Measurements from ENCODE around the gene SPAG8. TPM values are rescaled to one million over a fixed set of nuclear protein-coding genes. Genes with fewer than 3 reads are reported as not detected.

SPAG8 gene
- total and polyA plus RNA-seq, 10 of the 15 experiments (the other 5 are each of a cell fraction or from before 2014, with no cell fraction given): 0.40 to 1.1 (median 0.72) TPM

DNA sequence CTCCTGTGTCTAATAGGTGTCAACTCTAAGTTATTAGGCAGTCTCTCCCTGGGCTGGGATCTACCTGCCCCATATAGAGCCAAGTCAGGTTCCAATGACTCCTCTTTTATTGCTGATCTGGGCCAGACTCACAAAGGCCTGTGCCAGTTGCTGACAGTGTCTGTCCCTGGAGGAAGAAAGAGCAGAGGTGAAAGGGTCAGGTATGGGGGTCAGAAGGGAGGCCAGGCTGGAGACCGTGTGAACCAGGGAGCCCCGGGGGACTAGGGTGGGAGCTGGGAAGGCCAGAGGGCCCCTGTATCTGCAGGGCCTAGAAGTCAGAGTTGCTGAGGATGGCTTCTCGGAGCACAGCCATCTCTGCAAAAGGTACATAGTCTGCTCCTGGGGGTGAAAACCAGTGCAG lies 6.3 kb upstream of the SPAG8 start:
- no TSS peak for BruUV-seq (replicated peaks)
- ChIA-PET RAD21 (ENCODE audit: unreplicated experiment) (no interaction called here), CTCF (no interaction called here), SMC1A (ENCODE audit: uncharacterized antibody, unreplicated experiment) (interaction anchor here (1.2 kb wide), 1 partner anchor 15 kb away, joined by 4 read pairs; no protein-coding TSS in a partner anchor), POLR2A (no interaction called here)
- Histone ChIP-seq H3K4me3 (no peak overlapping the region), H3K4me1 (ENCODE audit: control insufficient read depth, insufficient read depth, low read length) (peaks cover 10% of the 10 kb centered on the region), H3K79me2 (ENCODE audit: control insufficient read depth, insufficient read depth, low read length) (peaks cover 3% of the 10 kb centered on the region), H4K20me1 (ENCODE audit: control insufficient read depth, insufficient read depth) (no peaks in the 10 kb centered on the region), H3K36me3 (ENCODE audit: control insufficient read depth in 2 of 2, insufficient read depth in 2 of 2, low read length in 1 of 2) (no peaks in the 10 kb centered on the region), H2AFZ (ENCODE audit: control insufficient read depth, low read depth, low read length) (no peak overlapping the region), H3K27ac (ENCODE audit: control insufficient read depth, insufficient read depth) (no peak overlapping the region), H3K4me2 (ENCODE audit: control insufficient read depth, insufficient read depth) (no peak overlapping the region), H3K9me3 (replicated peaks; ENCODE audit: control insufficient read depth, insufficient read depth, low read length) (no peaks in the 10 kb centered on the region), H3K9ac (ENCODE audit: control insufficient read depth, insufficient read depth, low read length) (no peak overlapping the region), H3K27me3 (replicated peaks in 1 of 2; ENCODE audit: control insufficient read depth in 2 of 2, insufficient read depth in 2 of 2, low read length in 1 of 2) (no peaks in the 10 kb centered on the region; a peak in 1 of 4 replicates)
- DNase-seq (ENCODE audit: low read depth, low spot score) (no peak), FAIRE-seq (no peak), ATAC-seq (no peak)
- intact Hi-C loops (cut with micrococcal nuclease; ENCODE audit: unreplicated experiment): loop anchor here (10.0 kb wide), 2 partner anchors 214 to 704 kb away; partner anchors contain the start of genes ATOSB and TESK1
- WGBS (ENCODE audit: insufficient coverage, insufficient replicate concordance, low lambda C conversion rate, missing lambda C conversion rate): 43% methylated on average over 3 of the region's 3 CpGs
- in situ Hi-C loops (cut with MboI): loop anchor here (10.0 kb wide), 1 partner anchor 714 kb away; the partner anchor contains the start of gene STOML2
- no peak for TF ChIP-seq STAT3 (IDR thresholded peaks at IDR 0.05; ENCODE audit: low read depth, low read length)
- TF ChIP-seq SRF (IDR thresholded peaks at IDR 0.05; ENCODE audit: low read depth in 2 of 2, low read length in 2 of 2): no peak
- no peak for TF ChIP-seq TCF7 (IDR thresholded peaks at IDR 0.05; ENCODE audit: borderline replicate concordance)
- no peak for TF ChIP-seq SREBF2 (IDR thresholded peaks at IDR 0.05; ENCODE audit: low read length)
- no peak for TF ChIP-seq EP300 (IDR thresholded peaks at IDR 0.05; ENCODE audit: borderline replicate concordance in 1 of 2, control insufficient read depth in 1 of 2, low read depth in 2 of 2, low read length in 2 of 2)
- TF ChIP-seq, protein P1, sequence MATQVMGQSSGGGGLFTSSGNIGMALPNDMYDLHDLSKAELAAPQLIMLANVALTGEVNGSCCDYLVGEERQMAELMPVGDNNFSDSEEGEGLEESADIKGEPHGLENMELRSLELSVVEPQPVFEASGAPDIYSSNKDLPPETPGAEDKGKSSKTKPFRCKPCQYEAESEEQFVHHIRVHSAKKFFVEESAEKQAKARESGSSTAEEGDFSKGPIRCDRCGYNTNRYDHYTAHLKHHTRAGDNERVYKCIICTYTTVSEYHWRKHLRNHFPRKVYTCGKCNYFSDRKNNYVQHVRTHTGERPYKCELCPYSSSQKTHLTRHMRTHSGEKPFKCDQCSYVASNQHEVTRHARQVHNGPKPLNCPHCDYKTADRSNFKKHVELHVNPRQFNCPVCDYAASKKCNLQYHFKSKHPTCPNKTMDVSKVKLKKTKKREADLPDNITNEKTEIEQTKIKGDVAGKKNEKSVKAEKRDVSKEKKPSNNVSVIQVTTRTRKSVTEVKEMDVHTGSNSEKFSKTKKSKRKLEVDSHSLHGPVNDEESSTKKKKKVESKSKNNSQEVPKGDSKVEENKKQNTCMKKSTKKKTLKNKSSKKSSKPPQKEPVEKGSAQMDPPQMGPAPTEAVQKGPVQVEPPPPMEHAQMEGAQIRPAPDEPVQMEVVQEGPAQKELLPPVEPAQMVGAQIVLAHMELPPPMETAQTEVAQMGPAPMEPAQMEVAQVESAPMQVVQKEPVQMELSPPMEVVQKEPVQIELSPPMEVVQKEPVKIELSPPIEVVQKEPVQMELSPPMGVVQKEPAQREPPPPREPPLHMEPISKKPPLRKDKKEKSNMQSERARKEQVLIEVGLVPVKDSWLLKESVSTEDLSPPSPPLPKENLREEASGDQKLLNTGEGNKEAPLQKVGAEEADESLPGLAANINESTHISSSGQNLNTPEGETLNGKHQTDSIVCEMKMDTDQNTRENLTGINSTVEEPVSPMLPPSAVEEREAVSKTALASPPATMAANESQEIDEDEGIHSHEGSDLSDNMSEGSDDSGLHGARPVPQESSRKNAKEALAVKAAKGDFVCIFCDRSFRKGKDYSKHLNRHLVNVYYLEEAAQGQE (IDR thresholded peaks at IDR 0.05; ENCODE audit: low read depth, low read length): no peak
- TF ChIP-seq RAD51 (IDR thresholded peaks at IDR 0.05): no peak
- no peak for TF ChIP-seq TAF1 (IDR thresholded peaks at IDR 0.05; ENCODE audit: borderline replicate concordance, low read depth, low read length)

Data from GM12878 (cell line).